Activated CD4-positive, alpha-beta T cell treated with anti-CD3 and anti-CD28 coated beads, Interleukin-2, amount 50 U/mL, for 16 hours (primary cell): Measurements from ENCODE around the gene XPNPEP2.

Experiments
- DNase-seq: peaks from one replicate; pipeline ENCODE4 v3.0.0-alpha.2; 2020

XPNPEP2 gene, protein sequence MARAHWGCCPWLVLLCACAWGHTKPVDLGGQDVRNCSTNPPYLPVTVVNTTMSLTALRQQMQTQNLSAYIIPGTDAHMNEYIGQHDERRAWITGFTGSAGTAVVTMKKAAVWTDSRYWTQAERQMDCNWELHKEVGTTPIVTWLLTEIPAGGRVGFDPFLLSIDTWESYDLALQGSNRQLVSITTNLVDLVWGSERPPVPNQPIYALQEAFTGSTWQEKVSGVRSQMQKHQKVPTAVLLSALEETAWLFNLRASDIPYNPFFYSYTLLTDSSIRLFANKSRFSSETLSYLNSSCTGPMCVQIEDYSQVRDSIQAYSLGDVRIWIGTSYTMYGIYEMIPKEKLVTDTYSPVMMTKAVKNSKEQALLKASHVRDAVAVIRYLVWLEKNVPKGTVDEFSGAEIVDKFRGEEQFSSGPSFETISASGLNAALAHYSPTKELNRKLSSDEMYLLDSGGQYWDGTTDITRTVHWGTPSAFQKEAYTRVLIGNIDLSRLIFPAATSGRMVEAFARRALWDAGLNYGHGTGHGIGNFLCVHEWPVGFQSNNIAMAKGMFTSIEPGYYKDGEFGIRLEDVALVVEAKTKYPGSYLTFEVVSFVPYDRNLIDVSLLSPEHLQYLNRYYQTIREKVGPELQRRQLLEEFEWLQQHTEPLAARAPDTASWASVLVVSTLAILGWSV

DNA sequence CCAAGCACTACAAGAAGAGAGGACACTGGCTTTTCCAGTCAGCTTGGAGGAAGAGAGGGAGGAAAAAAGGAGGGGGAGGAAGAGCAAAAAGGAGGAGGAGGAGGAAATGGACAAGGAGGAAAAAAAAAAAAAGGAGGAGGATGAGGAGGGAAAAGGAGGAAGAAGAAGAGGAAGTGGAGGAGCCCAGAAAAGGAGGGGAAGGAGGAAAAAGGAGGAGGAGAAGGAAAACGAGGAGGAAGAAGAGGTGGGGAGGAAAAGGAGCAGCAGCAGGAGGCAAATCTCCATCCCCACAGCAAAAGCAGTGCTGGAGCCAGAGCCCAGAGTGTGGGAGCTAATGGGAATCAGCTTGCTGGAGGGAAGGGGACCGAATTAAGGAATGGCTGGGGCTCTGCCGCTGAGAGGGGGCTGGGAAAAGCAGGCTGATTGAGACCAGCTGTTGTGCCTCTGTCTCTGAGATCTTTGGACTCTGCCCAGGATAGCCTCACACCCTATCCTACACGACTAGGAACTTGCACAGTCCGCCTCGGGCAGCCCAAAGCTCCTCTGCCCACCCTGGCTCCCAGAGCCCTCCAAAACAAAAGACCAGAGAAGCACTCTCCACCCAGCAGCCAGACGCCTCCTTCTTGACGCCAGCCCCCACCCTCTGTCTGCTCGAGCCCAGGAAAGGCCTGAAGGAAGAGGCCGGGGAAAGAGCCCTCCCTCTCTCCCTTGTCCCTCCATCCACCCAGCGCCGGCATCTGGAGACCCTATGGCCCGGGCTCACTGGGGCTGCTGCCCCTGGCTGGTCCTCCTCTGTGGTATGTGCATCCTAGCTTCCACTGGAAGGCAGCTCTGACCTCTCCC is at the start of gene XPNPEP2:
Gene XPNPEP2, plus strand, starts transcription at position 514 of the 843 bp plus-strand sequence. Its CDS starts 235 bp downstream, at position 749.
- DNase-seq, result no peak

DNA sequence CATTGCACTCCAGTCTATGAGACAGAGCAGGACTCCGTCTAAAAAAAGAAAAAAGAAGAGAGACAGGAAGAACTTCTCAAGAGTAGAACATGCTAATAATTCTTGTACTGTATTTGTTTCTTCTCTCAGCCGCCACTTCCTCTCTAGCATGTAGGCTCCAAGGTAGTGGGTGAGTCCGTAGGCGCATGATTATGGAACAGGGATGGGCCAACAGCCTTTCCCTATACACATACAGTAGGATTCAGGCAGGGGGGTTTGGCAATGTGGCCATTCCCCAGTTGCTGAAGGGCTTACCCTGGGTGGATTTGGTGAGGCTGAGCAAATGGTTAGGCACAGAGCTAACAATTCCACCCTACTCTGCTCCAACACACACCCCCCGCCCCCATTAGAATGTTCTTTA is 49.0 kb upstream of the XPNPEP2 start:
- DNase-seq, result no peak

DNA sequence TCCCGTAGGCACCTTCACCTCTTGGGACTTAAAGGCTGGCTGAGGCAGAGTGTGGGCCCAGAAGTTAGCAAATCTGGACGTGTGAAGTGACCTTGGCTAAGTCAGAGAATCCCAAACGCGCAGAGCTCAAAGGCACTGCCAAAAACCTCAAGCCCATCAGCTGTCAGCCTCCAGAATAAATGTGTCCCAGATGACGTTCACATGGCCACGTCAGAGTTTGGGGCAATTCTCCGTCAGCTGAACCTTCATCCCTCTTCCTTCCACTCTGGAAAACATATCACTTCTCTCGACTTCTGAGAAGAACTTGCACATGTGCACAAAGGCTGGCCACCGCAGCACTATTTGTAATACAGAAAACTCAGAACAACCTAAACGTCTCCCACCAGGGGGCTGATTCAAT is 48.3 kb upstream of the XPNPEP2 start:
- DNase-seq, result no peak

DNA sequence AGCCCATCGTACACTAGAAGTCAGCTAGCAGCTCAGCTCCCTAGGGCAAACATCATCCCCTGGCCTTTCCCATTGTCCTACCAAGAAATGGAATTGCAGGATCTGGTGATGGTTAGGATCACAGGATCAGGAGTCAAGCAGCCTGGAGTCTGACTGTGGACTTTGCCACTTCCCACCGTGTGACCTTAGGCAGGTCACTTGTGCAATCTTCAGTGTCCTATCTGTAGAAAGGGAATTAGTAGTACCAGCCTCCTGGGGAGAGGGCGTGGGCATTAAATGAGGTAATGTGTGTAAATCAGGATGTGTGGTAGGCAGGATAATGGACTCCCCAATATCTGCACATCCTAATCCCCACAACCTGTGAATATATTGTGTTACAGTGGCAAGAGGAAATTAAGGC is 45.4 kb upstream of the XPNPEP2 start:
- DNase-seq, result no peak

DNA sequence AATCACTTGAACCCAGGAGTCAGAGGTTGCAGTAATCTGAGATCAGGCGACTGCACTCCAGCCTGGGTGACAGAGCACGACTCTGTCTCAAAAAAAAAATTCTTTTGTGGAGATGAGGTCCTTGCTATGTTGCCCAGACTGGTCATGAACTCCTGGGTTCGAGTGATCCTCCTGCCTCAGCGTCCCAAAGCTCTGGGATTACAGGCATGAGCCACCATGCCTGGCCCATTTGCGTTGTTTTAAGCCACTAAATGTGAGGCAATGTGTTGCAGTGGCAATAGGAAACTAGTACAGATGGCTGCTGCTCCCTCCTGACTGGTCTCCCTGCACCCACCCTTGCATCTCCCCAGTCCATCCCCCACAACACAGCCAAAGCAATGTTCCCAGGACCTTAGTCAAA is 44.0 kb upstream of the XPNPEP2 start:
- DNase-seq, result no peak

DNA sequence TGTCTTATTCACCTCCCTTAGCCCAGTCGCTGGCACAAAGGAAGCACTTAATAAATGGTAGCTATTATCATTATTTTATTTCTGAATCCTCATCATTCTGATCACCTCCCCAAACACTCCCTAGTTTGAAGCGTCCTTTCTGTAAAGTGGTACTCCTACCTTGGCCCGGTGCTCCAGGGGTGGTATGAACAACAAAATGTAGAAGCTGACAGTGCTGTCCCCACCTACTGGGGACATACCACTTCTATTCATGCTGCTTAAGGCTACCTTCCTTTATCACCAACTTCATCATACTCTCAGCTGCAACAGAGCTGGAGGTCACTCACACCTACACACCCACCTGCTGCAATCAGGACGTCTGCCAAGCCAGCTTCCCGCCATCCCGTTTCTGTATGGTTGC is 43.2 kb upstream of the XPNPEP2 start:
- DNase-seq, result no peak

DNA sequence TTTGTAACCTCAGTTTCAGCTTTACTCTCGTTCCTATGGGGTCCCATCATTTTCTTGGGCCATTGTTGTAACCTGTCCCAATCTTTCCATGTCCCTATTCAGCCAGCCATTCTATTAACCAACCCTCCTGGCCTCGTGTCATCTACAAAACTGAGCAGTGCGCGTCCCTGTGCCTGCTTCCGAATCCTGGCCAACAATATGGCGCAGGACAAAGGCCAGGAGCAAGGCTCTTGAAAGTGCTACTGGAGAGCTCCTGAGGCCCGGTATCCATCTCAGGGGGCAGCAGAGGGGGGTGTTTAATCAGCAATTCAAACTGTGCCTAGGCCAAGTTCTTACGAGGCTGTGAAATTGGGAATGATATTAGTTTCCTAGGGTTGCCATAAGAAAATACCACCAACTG is 42.8 kb upstream of the XPNPEP2 start:
- no peak for DNase-seq

DNA sequence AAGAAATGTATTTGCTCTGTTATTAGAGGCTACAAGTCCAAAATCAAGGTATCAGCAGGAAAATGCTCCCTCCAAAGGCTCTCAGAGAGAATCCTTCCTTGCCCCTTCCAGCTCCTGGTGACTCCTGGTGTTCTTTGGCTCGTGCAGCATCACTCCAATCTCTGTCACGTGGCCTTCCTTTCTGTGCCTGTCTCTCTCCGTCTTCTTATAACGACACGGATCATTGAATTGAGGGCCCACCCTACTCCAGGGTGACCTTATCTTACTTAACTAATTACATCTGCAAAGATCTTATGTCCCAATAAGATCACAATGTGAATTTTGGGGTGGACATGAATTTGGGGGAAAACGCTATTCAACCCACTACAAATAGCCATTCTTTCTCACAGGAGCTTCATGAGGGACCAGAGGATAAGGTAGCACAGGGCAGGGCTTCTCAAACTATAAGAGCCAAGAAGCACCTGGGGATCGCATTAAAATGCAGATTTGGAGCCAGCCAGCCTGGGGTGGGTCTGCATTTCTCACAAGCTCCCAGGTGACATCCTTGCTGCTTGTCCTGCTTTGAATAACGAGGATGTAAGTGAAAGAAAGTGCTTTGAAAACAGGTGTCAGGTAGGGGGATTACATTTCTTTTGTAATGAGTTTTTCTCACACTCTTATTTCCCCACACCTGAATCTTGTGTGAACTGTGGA is 42.2 kb upstream of the XPNPEP2 start:
- no peak for DNase-seq

DNA sequence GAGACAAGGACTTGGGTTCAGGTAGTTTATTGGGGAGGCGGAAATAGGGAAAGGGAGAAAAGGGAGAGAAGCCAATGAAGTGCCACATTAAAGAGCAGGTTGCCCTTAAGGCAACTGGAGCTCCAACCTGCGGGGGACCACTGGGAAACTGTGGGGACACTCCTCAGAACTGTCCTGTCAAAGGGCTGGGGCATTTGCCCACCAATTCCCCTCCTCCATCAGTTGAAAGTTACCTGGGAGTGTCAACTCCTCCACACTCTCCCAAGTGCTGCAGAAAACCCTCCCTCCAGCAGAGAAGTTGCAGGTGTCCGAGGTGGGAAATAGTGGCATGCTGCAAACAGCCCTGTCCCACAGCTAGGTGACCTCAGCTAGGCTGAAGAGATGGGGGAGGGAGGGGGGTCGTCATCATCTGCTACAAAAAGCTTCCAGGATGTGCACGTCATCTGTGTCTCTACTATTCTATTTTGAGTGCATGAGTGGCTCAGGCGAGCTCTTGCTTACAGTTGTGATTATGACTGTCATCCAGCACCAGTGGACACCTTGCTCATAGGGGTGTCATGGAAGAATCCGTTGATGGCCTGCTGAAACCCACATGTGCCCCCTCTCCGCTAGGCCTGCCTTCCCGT is 41.5 kb upstream of the XPNPEP2 start:
- DNase-seq, result no peak

DNA sequence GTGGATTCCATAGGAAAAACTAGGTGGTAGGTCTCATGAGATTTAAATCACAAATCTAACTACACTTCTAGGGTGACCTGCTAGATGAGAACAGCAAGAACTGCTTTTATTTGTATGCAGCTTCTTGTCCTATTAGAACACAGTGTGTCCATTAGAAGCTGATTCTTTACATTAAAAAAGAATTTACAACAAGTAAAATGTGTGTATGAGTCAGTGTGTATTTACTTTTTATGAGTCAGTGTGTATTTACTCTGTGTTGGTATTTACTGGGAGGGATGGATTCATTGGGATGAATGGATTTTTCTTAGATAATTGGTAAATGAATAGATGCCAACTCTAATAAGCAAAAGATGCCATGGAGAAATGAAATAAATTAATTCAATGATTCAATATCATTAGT is 40.6 kb upstream of the XPNPEP2 start:
- DNase-seq, result no peak

DNA sequence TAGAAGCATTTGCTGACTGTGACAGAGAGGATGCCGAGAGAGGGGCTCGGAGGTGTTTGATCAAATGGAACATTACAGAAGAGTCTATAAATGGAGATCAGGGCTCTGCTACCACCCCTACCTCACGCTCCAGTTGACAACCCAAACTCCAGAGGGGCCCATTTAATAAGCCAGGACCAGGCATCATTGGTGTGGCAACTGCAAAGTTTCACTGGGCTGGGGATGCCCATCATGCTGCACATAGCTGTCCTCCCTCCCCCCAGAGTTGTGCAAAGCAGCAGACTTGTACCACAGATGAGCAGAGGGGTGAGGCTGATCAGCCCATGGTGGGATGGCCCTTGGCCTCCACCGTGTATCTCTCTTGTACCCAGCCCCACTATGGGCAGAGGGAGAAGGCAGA is 38.2 kb upstream of the XPNPEP2 start:
- DNase-seq, result no peak

DNA sequence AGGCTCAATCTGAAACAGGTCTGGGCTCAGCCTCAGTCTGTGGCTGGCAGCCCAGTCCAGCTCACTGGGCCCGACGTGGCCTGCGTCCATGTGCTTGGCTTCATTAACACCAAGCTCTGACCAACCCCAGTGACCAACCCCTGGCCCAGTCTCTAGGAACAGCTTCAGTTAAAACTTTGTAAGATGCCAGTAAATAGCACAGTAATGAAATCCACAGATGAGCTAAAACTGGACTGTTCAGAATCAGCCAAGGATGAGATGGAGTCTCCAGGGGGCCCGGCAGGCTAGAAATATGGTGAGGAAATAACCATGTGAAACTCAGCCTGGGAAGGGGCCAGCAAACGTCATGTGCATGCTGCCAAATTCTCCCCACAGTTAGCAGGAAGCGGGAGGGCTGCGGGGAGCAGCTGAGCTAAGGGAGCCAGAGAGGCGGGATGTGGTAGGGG is 37.1 kb upstream of the XPNPEP2 start:
- DNase-seq, result no peak

DNA sequence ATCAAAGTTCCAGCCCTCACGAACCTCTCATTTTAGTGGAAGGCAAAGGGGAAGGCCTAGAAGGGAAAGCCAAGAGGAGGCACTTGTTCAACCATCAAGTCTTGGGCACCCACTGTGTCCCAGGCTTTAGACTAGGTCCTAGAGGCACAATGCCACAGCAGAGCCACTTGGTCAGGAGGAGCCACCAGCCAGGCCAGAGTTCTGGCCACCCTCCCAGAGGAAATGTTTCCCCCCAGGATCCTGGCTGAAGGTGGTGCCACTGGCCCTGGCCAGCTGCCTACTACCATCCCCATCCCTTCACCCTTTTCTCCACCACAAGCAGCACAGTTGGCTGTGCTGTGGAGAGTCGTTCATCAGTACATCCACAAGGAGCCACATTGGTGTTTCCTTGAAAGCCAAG is 34.3 kb upstream of the XPNPEP2 start:
- DNase-seq, result no peak

DNA sequence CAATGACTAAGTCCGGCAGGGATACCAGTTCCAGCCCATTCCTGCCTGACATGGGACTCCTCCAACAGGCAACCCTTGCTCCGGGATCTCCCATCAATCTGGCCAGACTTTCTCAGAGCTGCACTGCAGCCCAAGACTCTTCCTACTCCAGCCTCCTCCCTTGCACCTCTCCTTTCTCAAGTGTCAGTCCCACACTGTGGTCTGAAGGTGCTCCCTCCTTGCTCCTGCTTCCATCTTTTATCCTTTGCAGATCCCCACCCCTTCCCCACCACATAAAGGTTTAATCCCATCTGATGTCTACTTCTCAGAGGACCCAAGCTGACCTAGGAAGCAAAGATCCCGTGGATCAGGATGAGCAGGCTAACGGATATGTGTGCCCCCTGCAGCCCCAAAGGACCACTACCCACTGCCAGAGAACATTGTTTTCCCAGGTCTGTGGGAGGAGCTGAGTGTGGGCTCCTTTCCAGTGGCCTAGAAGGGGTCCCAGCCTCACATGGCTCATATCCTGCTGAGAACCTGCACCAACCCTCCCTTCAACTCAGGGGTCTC is 33.3 kb upstream of the XPNPEP2 start:
- DNase-seq, result no peak

DNA sequence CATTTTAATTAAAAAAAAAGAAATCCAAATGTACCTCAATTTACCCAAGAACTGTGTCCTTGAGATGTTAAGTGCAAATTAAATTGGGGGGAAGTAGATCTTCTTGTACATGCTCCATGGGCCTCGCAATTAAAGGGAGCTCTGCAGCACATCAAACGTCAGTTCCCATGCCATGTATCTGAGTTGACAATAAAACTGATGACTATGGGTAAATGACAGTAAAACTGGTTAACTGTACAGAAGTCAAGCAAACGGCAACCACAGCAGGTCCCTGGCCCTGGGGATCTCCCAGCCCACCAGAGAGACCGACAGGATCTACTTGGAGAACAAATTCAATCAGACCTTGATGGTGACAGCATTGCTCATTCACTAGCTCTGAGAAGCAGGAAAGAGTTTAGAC is 32.8 kb upstream of the XPNPEP2 start:
- DNase-seq, result no peak

DNA sequence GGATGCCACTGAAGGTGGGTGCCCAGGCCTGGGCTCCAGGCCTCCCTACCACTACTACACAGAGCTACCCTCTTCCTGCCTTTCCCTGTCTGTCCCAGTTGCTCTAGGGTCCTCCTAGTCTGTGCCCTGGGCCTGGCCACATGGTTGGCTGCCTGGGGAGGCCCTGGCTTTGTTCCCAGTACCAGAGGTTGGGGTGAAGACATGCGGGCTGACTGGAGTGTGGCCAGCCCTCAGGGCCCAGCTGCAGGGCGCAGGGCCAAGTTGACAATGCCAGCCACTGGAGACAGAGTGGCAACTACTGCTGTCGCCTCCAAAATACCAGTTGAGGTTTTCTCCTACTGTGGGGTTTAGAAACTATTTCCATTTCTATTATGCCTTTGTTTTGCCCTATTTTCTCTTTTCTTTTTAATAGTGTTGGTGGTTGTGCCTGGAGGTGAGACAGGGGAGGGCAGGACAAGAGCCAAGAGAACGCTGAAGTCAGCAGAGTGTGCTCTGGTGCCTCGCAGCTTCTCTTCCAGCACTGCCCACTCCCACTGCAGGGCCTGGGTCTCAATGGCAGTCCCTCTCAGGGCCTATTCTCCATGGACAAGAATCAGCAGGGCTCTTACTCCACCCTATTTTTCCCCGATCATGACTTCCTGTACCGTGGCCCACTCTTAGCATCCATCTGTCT is 32.2 kb upstream of the XPNPEP2 start:
- DNase-seq, result no peak

DNA sequence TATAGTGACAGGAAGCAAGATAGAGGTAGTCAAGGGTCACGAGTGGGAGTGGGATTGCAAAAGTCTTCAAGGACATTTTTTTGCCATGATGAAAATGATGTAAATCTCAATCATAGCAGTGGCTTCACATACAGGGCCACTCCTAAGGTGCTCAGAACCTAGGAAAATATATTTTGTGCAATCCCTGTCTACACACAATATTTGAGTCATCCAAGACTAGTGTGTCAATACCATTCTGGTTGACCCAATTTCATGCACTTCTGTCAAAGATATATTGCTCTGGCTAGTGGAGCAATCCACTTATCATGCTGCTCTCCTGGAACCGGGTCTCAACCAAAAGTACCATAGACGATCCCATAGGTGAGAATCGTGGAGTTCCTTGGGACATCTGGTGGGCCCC is 24.2 kb upstream of the XPNPEP2 start:
- no peak for DNase-seq

DNA sequence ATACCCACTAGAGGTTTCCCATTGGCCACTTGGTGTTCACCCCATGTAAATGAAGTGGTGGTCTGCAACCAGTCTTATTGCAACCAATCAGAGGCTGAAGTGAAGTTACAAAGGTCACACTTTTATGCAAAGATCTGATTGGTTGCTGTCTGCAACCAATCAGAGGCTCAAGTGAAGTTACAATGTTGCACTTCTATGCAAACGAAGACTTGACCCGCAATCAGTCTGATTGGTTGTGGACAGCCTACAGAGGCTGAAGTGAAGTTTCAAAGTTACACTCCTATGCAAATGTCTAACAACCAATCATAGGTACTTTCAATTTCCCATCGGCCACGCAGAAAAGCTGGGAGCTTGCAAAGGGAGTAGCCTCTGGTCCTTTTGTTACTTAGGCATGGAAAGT is 22.3 kb upstream of the XPNPEP2 start:
- DNase-seq, result no peak

DNA sequence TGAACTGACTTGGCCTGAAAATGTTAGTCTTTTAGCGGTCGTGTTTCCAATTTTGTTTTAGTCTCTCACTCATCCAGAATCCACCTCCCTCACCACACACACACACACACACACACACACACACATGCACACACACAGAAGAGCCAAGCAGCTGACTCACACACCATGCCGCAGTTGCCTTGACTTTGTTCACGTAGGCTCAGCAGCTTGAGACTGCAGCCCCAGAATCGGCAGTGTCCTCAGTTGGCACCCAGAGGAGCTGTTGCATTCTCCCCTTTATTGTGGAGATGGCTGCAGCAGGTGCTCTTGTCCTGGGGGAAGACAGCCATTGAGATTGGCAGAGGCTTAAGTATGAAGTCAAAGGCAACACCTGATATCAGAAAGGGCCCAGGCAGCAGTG is 20.9 kb upstream of the XPNPEP2 start:
- DNase-seq, result no peak

DNA sequence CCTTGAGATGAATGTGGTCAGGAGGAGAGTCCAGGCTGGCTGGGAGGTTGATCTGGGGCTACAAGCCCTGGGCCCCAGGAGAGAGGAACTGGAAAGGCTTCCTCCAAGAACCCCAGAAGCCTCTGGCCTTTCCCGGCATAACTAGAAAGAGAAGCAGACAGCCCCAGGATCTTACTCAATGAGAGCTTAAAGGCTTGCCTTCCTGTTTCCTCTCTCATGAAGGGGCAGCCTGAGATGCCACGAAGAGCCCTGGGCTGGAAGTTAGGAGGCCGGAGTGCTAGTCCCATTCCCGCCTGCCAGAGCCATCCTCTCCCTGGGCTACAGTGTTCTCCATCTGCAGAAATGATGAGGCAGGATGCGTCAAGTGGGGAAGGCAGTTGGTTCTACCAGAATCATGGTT is 20.1 kb upstream of the XPNPEP2 start:
- no peak for DNase-seq

DNA sequence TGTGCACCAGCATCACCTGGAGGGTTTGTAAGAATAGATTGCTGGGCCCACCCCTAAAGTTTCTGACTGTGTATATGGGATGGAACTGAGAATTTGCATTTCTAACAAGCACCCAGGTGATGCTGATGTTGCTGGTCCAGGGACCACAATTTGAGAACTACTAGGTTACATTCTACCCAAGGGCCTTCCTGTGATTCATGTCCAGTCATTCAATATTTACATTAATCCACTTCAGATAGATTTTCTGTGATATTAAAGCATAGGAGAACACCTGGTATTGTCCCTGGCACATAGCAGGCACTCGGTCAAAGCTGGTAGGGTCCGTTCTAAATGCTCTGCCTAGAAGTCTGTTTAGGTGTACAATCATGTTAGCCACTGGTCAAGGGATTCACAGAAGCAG is 19.5 kb upstream of the XPNPEP2 start:
- no peak for DNase-seq
